Peyer's patch (tissue), 4 donors: ENCODE data around the gene TMC3. TPM values are rescaled to one million over a fixed set of nuclear protein-coding genes. Genes with fewer than 3 reads are reported as not detected.
"Not testable (repeated sequence)": the region's sequence is repeated elsewhere in the genome, so short reads cannot be mapped to it uniquely, and the experiment has no call there.

ENCODE experiments used
- DNase-seq, 3 donors: peaks; one replicate each; pipeline ENCODE4 v3.0.0-alpha.2; 2017 to 2019
- H3K27ac ChIP-seq, 4 donors: fragments of 200-600 bp; sonication (generic); one replicate each; pipeline ENCODE4 v1.5.1; 2016 to 2019
- H3K27me3 ChIP-seq, 2 donors: fragments of 200-600 bp; sonication (generic); one replicate each; pipeline ENCODE4 v1.5.1; 2019
- H3K36me3 ChIP-seq, 3 donors: fragments of 200-600 bp; sonication (generic); one replicate each; pipeline ENCODE4 v1.5.1; 2016 to 2019
- H3K4me1 ChIP-seq, 4 donors: fragments of 200-600 bp; sonication (generic); one replicate each; pipeline ENCODE4 v1.5.1; 2016 to 2019
- H3K4me3 ChIP-seq, 4 donors: fragments of 200-600 bp; sonication (generic); 1 replicate in 3 of 4; 2 replicates in 1 of 4; pipeline ENCODE4 v1.5.1; 2016 to 2019; ENCODE audit warnings: mild to moderate bottlenecking in 1 of 4
- H3K9me3 ChIP-seq, 4 donors: fragments of 200-600 bp; sonication (generic); one replicate each; pipeline ENCODE4 v1.5.1; 2016 to 2019; ENCODE audit warnings: mild to moderate bottlenecking in 1 of 4
- CTCF ChIP-seq, 6 experiments: fragments of 450-650 bp in 4 of 6; fragments of 200-600 bp in 2 of 6; sonication (generic) in 1 of 6; IDR thresholded peaks; one replicate each; pipeline ENCODE4 v1.5.1; 2017 to 2019; ENCODE audit warnings: antibody characterized with exemption in 6 of 6, mild to moderate bottlenecking in 3 of 6, moderate library complexity in 1 of 6
- POLR2A ChIP-seq, 2 donors: fragments of 450-650 bp; IDR thresholded peaks; one replicate each; pipeline ENCODE4 v1.5.1; 2017; ENCODE audit warnings: antibody characterized with exemption in 2 of 2, mild to moderate bottlenecking in 2 of 2, moderate library complexity in 2 of 2
- total RNA-seq, 4 donors: library from RNA; depleted of rRNA; stranded (reverse); fragments of >200 nt; gene quantifications; one replicate each; pipeline ENCODE4 v1.1.0, GENCODE V29; 2016

Gene TMC3
- total RNA-seq, 4 donors from 2014 or later: not detected

GRCh38 chr15:81334768-81335435 lies 39.1 kb downstream of the TMC3 start:
- H3K36me3 ChIP-seq: no peaks in the 10 kb centered on the region

GRCh38 chr15:81333363-81333762 lies 40.6 kb downstream of the TMC3 start:
- H3K36me3 ChIP-seq: no peaks in the 10 kb centered on the region
- no peak overlapping the region for H3K27ac ChIP-seq
- no peaks in the 10 kb centered on the region for H3K27me3 ChIP-seq
- no peak for TF ChIP-seq POLR2A (IDR thresholded peaks at IDR 0.05)
- TF ChIP-seq CTCF (IDR thresholded peaks at IDR 0.05): no peak
- no peaks in the 10 kb centered on the region for H3K9me3 ChIP-seq
- no peak overlapping the region for H3K4me3 ChIP-seq
- DNase-seq: no peak
- peaks cover 0 to 9% (median 0%) of the 10 kb centered on the region in 4 donors for H3K4me1 ChIP-seq

More at GRCh38 chr15:81334768-81335435, 39.1 kb downstream of the TMC3 start:
- peaks cover 0 to 9% (median 0%) of the 10 kb centered on the region in 4 donors for H3K4me1 ChIP-seq
- TF ChIP-seq POLR2A (IDR thresholded peaks at IDR 0.05): no peak
- TF ChIP-seq CTCF (IDR thresholded peaks at IDR 0.05): no peak
- DNase-seq: no peak
- peak overlapping the region in 1 of 4 donors; percentile 5 for H3K27ac ChIP-seq
- H3K9me3 ChIP-seq: no peaks in the 10 kb centered on the region
- no peak overlapping the region for H3K4me3 ChIP-seq
- H3K27me3 ChIP-seq: no peaks in the 10 kb centered on the region

DNA sequence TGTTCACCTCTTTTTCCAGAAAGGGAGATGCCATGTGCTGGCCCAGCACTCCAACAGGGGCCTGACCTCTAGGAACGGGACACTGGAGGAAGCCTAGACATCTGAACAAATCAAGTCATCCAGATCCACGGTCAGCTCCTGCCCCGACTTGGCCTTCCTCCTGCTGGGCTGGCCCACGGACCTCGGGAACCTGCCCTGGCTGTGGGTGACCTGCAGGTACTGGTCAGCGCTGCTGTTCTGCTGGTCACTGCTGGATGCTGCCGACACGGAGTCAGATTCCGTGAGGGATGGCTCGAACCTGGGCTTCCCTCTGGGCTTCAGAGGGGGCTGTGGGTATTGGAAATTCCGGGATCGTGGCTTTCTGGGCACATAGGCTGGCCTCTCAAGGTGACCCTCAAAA lies 41.7 kb downstream of the TMC3 start:
- H3K36me3 ChIP-seq: no peaks in the 10 kb centered on the region
- no peaks in the 10 kb centered on the region for H3K27me3 ChIP-seq
- no peak overlapping the region for H3K4me3 ChIP-seq
- H3K27ac ChIP-seq: no peak overlapping the region
- peaks cover 0 to 9% (median 0%) of the 10 kb centered on the region in 4 donors for H3K4me1 ChIP-seq
- no peak for DNase-seq
- no peaks in the 10 kb centered on the region for H3K9me3 ChIP-seq
- TF ChIP-seq POLR2A (IDR thresholded peaks at IDR 0.05) (no peak), CTCF (IDR thresholded peaks at IDR 0.05) (no peak)

GRCh38 chr15:81331600-81331999 lies 42.4 kb downstream of the TMC3 start:
- Histone ChIP-seq H3K27me3 (no peaks in the 10 kb centered on the region), H3K4me1 (peaks cover 0 to 9% (median 0%) of the 10 kb centered on the region in 4 donors), H3K27ac (no peak overlapping the region), H3K36me3 (no peaks in the 10 kb centered on the region), H3K9me3 (no peaks in the 10 kb centered on the region), H3K4me3 (no peak overlapping the region)
- TF ChIP-seq POLR2A (IDR thresholded peaks at IDR 0.05) (no peak), CTCF (IDR thresholded peaks at IDR 0.05) (no peak)
- no peak for DNase-seq

GRCh38 chr15:81331141-81331540 lies 42.9 kb downstream of the TMC3 start:
- H3K9me3 ChIP-seq, H3K4me3 ChIP-seq, H3K27me3 ChIP-seq, H3K27ac ChIP-seq, H3K36me3 ChIP-seq, H3K4me1 ChIP-seq, DNase-seq: not testable (repeated sequence)

DNA sequence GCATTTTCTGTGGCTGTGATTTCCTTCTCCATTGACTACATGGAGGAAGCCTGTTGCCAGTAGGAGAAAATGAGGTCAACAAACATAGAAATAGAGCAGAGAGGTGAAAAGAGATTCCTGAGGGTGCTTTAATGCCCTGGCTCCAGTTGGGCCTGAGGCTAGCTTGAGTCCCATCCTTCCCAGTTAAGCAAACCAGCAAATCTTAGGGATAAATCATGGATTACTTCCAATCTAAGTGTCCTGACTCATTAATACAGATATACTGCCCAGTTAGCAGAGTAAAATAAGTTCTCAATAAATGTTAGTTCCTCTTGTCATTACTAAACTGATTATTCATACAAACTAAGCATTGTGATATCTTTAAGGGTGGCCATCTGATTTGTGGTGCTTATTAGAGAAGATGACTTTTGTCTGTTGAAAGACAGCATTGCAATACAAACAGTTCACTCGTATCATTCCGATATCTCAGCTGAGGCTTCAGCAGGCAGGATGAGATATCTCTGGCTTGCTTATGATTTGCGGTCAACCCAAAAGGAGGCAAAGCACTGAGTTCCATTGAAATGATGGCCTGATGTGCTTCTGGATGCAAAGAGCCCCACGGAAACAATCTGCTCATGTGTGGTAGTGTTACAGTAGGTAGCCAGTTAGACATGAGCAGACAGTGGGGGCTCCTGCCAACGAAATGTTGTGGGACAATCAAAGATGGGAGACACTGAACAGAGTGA lies 43.5 kb downstream of the TMC3 start:
- no peaks in the 10 kb centered on the region for H3K27me3 ChIP-seq
- H3K27ac ChIP-seq: no peak overlapping the region
- no peaks in the 10 kb centered on the region for H3K36me3 ChIP-seq
- TF ChIP-seq CTCF (IDR thresholded peaks at IDR 0.05): no peak
- no peak for TF ChIP-seq POLR2A (IDR thresholded peaks at IDR 0.05)
- no peak for DNase-seq
- H3K4me1 ChIP-seq: peaks cover 0 to 9% (median 0%) of the 10 kb centered on the region in 4 donors
- no peak overlapping the region for H3K4me3 ChIP-seq
- no peaks in the 10 kb centered on the region for H3K9me3 ChIP-seq
